ENCODE measurements around the gene ADAMTS9.

Gene ADAMTS9
- total RNA-seq, result 0 to 0.30 (median 0) reads per million in 9 experiments

- Mint-ChIP-seq H3K4me1 (ENCODE audit: low read depth in 2 of 2) (peaks cover 5 to 8% of the 10 kb centered on the region in 2 donors), H3K36me3 (ENCODE audit: insufficient read depth) (no peaks in the 10 kb centered on the region), H3K9me3 (peaks cover 9 to 14% of the 10 kb centered on the region in 2 donors), H3K27me3 (peaks cover 18 to 36% of the 10 kb centered on the region in 2 donors), H3K4me3 (no peak within 1 kb of the TSS), H3K27ac (no peak within 1 kb of the TSS)
- ATAC-seq (replicated peaks), result no peak
- DNase-seq, result no peak
These were observed at the start of gene ADAMTS9 for GRCh38 chr3:64687781-64688604. Gene ADAMTS9, minus strand, starts transcription at chr3:64688000. Its CDS starts 343 bp downstream, at chr3:64687657.

DNA sequence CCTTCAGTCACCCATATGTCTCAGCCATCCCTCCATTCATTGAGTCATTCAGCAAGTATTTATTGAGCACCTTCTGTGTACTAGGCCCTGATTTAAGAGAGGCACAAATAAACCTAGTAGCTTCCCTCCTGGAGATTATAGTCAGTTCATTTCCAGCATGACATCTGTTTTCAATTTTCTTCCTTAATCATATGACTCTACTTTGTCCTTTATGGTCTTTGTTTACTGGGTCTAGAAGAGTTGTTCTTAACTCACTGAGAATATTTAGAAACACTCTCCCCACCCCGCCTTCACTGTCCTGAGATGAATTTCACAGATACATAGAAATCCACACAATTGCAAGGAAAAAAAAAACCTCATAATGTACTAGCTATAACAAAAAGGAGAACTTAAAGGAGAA lies 44.8 kb upstream of the ADAMTS9 start:
- Mint-ChIP-seq H3K27me3 (no peaks in the 10 kb centered on the region), H3K36me3 (ENCODE audit: insufficient read depth) (no peaks in the 10 kb centered on the region), H3K4me3 (no peak overlapping the region), H3K9me3 (peaks cover 13 to 22% of the 10 kb centered on the region in 2 donors), H3K4me1 (ENCODE audit: low read depth in 2 of 2) (no peaks in the 10 kb centered on the region), H3K27ac (no peak overlapping the region)
- DNase-seq, result no peak
- no peak for ATAC-seq (replicated peaks)

DNA sequence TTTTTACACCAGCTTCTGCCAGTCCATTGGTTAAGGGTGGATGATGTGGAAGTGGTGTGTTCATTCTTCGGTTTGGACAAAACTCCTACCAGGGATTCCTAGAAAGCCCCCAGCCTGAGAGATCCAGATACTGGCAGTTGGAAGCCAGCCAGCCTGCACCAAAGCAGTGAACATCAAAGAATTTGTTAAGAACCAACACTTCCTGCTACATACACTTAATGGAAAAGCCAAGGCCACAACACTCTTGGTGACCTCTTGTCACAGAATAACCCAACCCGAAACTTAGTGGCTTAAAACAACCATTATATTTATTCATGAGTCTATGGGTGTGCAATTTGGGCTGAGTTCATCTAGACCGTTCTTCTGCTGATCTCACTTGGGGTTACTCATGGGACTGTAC lies 42.9 kb upstream of the ADAMTS9 start:
- Mint-ChIP-seq H3K4me1 (ENCODE audit: low read depth in 2 of 2) (no peaks in the 10 kb centered on the region), H3K4me3 (no peak overlapping the region), H3K27me3 (no peaks in the 10 kb centered on the region), H3K27ac (no peak overlapping the region), H3K9me3 (peaks cover 12 to 18% of the 10 kb centered on the region in 2 donors), H3K36me3 (ENCODE audit: insufficient read depth) (no peaks in the 10 kb centered on the region)
- no peak for DNase-seq
- ATAC-seq (replicated peaks), result no peak

DNA sequence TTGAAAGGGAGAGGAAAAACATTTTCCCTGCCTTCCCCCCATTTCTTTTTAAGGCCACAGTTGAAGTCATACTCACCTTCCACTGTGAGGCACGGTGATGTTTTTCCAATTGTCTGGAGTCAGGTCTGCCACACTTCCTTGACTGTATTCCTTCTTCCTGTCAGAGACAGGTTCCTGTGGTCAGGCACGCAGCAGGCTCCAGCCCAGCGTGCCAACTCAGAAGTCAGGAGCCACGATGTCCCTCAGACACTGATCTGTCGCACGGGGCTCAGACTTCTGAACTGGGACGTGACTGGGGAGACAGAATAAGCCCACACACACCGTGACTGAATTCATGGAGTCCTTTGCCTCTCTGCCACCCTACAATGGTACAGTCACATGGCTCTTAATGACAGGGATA lies 41.2 kb upstream of the ADAMTS9 start:
- H3K4me1 Mint-ChIP-seq (ENCODE audit: low read depth in 2 of 2), result no peaks in the 10 kb centered on the region
- no peak overlapping the region for H3K27ac Mint-ChIP-seq
- ATAC-seq (replicated peaks), result no peak
- H3K9me3 Mint-ChIP-seq, result peaks cover 13% of the 10 kb centered on the region in 2 donors
- no peak for DNase-seq
- H3K36me3 Mint-ChIP-seq (ENCODE audit: insufficient read depth), result no peaks in the 10 kb centered on the region
- no peak overlapping the region for H3K4me3 Mint-ChIP-seq
- no peaks in the 10 kb centered on the region for H3K27me3 Mint-ChIP-seq

DNA sequence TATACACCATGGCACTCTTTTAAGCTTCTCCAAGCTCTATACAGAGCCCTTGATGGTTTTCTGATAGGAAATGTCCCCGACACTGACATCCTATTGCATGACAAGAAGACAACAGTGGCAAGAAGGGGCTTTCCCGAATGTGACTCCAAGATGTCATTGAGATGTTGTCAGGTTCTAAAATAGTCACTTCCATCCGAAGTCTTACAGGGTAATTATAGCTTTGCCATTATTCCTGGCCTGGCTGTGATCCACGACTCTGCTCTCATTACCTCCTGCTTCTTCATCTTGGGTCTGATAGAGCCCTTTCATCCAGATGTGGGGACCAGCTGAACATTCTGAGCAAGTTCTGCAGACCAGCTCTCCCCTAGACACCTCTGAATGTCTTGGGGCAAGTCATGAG lies 40.6 kb upstream of the ADAMTS9 start:
- Mint-ChIP-seq H3K4me1 (ENCODE audit: low read depth in 2 of 2) (no peaks in the 10 kb centered on the region), H3K36me3 (ENCODE audit: insufficient read depth) (no peaks in the 10 kb centered on the region), H3K27me3 (no peaks in the 10 kb centered on the region), H3K27ac (no peak overlapping the region), H3K9me3 (peaks cover 10 to 12% of the 10 kb centered on the region in 2 donors), H3K4me3 (no peak overlapping the region)
- DNase-seq (no peak), ATAC-seq (replicated peaks) (no peak)

DNA sequence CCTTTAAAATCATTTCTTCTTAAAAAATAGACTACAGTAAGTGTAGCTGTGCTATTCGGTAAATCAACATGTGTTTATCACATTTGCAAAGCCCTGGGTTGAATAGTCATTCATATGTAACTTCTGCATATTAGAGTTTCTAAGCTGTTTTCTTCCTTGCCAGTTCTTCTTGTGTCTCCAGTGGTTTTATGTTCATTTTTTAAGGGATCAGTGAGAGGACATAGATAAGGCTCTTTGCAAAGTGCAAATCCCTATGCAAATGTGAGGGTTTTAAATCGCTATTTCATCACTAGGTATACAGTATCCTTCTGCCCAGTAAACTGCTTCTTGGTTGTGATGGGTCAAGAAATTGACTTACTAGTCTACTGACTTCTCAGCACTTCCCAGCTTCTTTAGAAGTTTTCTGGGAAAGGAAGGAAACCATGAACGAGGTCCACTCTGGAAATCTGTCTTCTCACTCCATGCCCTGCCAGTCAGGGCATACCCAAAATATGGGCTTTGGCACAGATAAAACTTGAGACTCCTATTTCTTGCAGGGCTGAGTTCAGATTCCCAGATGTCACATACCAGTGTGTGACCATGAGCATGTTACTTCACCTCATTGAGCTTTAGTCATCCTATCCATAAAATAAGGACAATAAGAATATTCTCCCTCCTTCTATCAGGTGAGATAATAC lies 38.8 kb upstream of the ADAMTS9 start:
- peaks cover 7 to 9% of the 10 kb centered on the region in 2 donors for H3K9me3 Mint-ChIP-seq
- no peak overlapping the region for H3K27ac Mint-ChIP-seq
- no peaks in the 10 kb centered on the region for H3K27me3 Mint-ChIP-seq
- ATAC-seq (replicated peaks) (no peak), DNase-seq (no peak)
- H3K4me1 Mint-ChIP-seq (ENCODE audit: low read depth in 2 of 2), result no peaks in the 10 kb centered on the region
- no peak overlapping the region for H3K4me3 Mint-ChIP-seq
- H3K36me3 Mint-ChIP-seq (ENCODE audit: insufficient read depth), result no peaks in the 10 kb centered on the region

DNA sequence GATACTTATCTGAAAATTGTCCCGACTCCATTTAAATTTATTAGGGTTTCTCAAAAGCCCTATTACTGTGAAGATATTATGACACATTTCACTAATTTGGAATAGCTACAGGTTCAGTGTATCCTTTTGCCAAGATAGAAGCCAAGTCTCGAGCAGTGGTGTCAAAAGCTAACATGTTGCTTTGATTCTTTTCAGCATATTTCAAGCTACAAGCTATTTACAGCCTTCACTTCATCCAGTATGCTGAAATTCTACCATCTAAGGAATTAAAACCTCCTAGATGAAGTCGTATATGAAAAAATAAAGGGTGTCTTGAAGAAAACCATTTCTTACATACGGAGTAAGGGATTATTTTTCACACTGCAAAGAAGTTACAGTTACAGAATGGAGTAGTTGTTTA lies 31.2 kb upstream of the ADAMTS9 start:
- H3K4me3 Mint-ChIP-seq, result no peak overlapping the region
- no peaks in the 10 kb centered on the region for H3K27me3 Mint-ChIP-seq
- H3K9me3 Mint-ChIP-seq, result peaks cover 0 to 9% of the 10 kb centered on the region in 2 donors
- no peak for DNase-seq
- no peak for ATAC-seq (replicated peaks)
- H3K27ac Mint-ChIP-seq, result no peak overlapping the region
- no peaks in the 10 kb centered on the region for H3K36me3 Mint-ChIP-seq (ENCODE audit: insufficient read depth)
- no peaks in the 10 kb centered on the region for H3K4me1 Mint-ChIP-seq (ENCODE audit: low read depth in 2 of 2)

DNA sequence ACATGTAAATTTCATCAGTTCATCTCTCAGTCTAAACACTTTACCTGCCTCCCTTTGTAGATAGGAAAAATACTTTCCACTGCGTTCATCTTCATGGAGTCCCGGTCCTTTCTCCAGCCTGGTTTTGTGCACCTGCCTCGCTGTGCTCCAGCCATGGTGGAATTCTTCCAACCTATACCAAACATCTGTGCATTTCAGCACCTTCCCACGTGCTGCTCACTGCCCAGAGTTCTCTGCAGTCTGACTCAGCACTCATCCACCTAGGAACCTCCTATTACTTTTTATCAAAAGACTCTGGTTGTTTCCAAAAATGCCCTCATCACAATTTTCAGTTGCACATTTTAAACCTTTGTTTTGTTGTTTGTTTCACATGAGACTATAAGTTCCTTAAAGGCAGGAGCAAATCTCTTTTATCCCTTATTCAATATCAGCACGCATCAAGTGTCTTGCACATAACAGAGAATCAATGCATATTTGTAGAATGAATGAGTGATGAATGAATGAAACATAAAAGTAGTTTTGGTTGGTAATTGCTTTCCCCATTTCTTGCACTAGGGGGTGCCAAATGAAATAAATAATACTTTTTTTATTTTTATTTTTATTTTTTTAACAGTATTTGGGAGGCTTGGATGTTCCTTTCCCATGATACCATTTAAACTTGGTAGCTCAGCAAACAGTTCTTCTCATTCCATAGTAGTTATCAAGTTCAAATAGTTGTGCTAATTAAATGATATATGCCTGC lies 30.2 kb upstream of the ADAMTS9 start:
- H3K4me1 Mint-ChIP-seq (ENCODE audit: low read depth in 2 of 2), result no peaks in the 10 kb centered on the region
- H3K36me3 Mint-ChIP-seq (ENCODE audit: insufficient read depth), result no peaks in the 10 kb centered on the region
- DNase-seq (no peak), ATAC-seq (replicated peaks) (no peak)
- H3K9me3 Mint-ChIP-seq, result peaks cover 0 to 9% of the 10 kb centered on the region in 2 donors
- no peak overlapping the region for H3K4me3 Mint-ChIP-seq
- no peak overlapping the region for H3K27ac Mint-ChIP-seq
- no peaks in the 10 kb centered on the region for H3K27me3 Mint-ChIP-seq

DNA sequence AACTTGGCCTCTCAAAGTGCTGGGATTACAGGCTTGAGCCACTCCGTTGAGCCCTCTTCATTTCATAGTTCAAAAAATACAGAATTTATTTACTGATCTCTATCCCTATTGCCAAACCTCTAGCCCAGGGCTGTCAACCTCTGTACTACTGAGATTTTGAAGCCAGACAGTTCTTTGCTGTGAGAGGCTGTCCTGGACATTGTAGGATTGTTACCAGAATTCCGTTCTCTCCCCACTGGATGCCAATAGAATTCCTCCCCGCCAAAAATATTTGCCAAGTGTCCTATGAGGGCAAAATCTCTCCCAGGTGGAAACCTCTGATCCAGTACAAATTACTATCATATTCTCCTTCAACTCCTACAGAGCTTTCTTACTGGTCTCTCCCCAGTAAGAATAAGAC lies 29.6 kb upstream of the ADAMTS9 start:
- Mint-ChIP-seq H3K4me1 (ENCODE audit: low read depth in 2 of 2) (no peaks in the 10 kb centered on the region), H3K9me3 (peaks cover 0 to 9% of the 10 kb centered on the region in 2 donors), H3K27me3 (no peaks in the 10 kb centered on the region), H3K36me3 (ENCODE audit: insufficient read depth) (no peaks in the 10 kb centered on the region), H3K27ac (no peak overlapping the region), H3K4me3 (no peak overlapping the region)
- DNase-seq, result no peak
- no peak for ATAC-seq (replicated peaks)

GRCh38 chr3:64716110-64716710 lies 28.4 kb upstream of the ADAMTS9 start:
- H3K9me3 Mint-ChIP-seq, result peaks cover 0 to 9% of the 10 kb centered on the region in 2 donors
- no peaks in the 10 kb centered on the region for H3K4me1 Mint-ChIP-seq (ENCODE audit: low read depth in 2 of 2)
- ATAC-seq (replicated peaks) (no peak), DNase-seq (no peak)
- H3K27me3 Mint-ChIP-seq, result no peaks in the 10 kb centered on the region
- no peak overlapping the region for H3K4me3 Mint-ChIP-seq
- no peaks in the 10 kb centered on the region for H3K36me3 Mint-ChIP-seq (ENCODE audit: insufficient read depth)
- H3K27ac Mint-ChIP-seq, result no peak overlapping the region

GRCh38 chr3:64715211-64715982 lies 27.6 kb upstream of the ADAMTS9 start:
- DNase-seq (no peak), ATAC-seq (replicated peaks) (no peak)
- Mint-ChIP-seq H3K27me3 (no peaks in the 10 kb centered on the region), H3K4me3 (no peak overlapping the region), H3K27ac (no peak overlapping the region), H3K36me3 (ENCODE audit: insufficient read depth) (no peaks in the 10 kb centered on the region), H3K4me1 (ENCODE audit: low read depth in 2 of 2) (no peaks in the 10 kb centered on the region), H3K9me3 (peaks cover 0 to 9% of the 10 kb centered on the region in 2 donors)

GRCh38 chr3:64708456-64708855 lies 20.7 kb upstream of the ADAMTS9 start:
- Mint-ChIP-seq H3K4me1 (ENCODE audit: low read depth in 2 of 2) (no peaks in the 10 kb centered on the region), H3K9me3 (peaks cover 8 to 13% of the 10 kb centered on the region in 2 donors), H3K27ac (no peak overlapping the region), H3K27me3 (no peaks in the 10 kb centered on the region), H3K4me3 (no peak overlapping the region), H3K36me3 (ENCODE audit: insufficient read depth) (no peaks in the 10 kb centered on the region)
- ATAC-seq (replicated peaks) (no peak), DNase-seq (no peak)

DNA sequence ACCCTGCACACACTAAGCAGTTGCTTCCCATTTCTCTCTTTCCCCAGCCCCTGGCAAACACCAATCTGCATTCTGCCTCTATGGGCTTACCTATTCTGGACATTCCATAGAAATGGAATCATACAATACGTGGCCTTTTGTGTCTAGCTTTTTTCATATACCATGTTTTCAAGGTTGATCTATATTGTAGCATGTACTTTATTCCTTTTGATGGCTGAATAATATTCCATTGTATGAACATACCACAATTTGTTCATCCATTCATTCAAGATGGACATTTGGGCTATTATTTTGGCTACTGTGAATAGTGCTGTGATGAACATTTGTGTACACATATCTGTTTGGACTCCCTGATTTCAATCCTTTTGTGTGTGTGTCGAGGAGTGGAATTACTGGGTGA lies 18.1 kb upstream of the ADAMTS9 start:
- Mint-ChIP-seq H3K27me3 (no peaks in the 10 kb centered on the region), H3K4me3 (no peak overlapping the region), H3K9me3 (peaks cover 8 to 13% of the 10 kb centered on the region in 2 donors), H3K36me3 (ENCODE audit: insufficient read depth) (no peaks in the 10 kb centered on the region), H3K4me1 (ENCODE audit: low read depth in 2 of 2) (no peaks in the 10 kb centered on the region), H3K27ac (no peak overlapping the region)
- no peak for DNase-seq
- no peak for ATAC-seq (replicated peaks)
